GM10266 (cell line): ENCODE measurements around the gene GPR132.
A peak's percentile ranks its signal among the peaks of the same experiment; 100 is the strongest.

Source experiments
- DNase-seq: peaks from one replicate; pipeline ENCODE4 v3.0.0; 2012; ENCODE audit errors: extremely low spot score
- TF ChIP-seq, protein P1 (sequence below): IDR thresholded peaks from 2 replicates; pipeline ENCODE4 v1.5.1; 2012; ENCODE audit warnings: mild to moderate bottlenecking, low read depth; ENCODE audit not compliant: control insufficient read depth, insufficient read depth; ENCODE audit errors: missing control alignments

The GPR132 gene

DNA sequence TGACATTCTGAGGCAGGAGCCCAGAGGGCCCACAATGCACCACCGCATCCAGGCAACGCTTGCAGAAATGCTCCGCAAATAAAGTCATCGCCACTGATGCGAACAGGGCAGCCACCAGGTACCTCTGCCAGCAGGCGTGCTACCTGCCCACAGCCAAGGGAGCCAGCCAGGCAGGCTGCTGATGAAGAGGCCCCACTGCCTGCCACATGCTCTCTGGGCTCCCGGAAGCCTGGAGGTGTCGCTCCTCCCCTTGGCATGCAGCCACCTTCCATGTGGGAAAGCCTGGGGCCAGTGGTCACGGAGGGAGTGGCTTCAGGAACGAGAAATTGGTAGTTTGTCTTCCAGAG is 14.7 kb downstream of the GPR132 start:
- no peak for DNase-seq

DNA sequence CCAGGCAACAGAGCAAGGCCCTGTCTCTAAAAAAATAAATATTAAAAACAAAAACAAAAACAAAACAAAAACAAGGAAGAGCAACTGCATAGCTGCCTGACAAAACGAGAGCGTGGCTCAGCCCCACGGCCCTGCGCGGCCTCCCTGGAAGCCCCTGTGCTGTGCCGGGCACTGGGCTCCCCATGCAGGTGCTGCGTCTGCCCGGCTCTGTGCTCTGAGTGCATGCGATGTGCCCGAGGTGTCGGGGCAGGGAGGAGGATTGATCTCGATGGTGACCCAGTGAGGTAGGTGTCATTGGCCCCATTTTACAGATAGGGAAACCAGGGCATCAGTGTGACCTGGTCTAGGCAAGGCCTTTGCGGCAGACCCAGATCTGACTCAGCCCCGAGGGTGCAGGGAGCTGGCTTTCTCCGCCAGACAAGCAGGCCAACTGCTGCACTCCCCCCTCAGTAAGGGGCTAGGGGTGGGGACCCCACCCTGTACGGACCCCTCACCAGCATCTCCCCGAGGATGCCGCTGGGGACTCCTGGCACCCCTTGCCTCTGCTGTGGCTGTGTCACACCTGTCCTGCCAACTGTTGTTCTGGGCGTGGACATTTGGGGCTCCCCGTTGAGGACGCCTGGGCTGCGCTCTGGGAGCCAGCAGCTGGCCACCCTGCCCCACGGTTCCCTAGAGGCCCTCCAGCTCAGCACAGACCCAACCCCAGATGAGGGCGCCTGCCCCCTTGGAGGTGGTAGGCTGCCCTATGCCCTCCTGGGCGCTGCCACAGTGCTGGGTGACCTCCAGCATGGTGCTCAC is 15.3 kb downstream of the GPR132 start:
- TF ChIP-seq, protein P1, sequence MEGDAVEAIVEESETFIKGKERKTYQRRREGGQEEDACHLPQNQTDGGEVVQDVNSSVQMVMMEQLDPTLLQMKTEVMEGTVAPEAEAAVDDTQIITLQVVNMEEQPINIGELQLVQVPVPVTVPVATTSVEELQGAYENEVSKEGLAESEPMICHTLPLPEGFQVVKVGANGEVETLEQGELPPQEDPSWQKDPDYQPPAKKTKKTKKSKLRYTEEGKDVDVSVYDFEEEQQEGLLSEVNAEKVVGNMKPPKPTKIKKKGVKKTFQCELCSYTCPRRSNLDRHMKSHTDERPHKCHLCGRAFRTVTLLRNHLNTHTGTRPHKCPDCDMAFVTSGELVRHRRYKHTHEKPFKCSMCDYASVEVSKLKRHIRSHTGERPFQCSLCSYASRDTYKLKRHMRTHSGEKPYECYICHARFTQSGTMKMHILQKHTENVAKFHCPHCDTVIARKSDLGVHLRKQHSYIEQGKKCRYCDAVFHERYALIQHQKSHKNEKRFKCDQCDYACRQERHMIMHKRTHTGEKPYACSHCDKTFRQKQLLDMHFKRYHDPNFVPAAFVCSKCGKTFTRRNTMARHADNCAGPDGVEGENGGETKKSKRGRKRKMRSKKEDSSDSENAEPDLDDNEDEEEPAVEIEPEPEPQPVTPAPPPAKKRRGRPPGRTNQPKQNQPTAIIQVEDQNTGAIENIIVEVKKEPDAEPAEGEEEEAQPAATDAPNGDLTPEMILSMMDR = no peak
- DNase-seq = no peak

More for the DNA sequence above, 14.7 kb downstream of the GPR132 start:
- TF ChIP-seq, protein P1 = no peak

DNA sequence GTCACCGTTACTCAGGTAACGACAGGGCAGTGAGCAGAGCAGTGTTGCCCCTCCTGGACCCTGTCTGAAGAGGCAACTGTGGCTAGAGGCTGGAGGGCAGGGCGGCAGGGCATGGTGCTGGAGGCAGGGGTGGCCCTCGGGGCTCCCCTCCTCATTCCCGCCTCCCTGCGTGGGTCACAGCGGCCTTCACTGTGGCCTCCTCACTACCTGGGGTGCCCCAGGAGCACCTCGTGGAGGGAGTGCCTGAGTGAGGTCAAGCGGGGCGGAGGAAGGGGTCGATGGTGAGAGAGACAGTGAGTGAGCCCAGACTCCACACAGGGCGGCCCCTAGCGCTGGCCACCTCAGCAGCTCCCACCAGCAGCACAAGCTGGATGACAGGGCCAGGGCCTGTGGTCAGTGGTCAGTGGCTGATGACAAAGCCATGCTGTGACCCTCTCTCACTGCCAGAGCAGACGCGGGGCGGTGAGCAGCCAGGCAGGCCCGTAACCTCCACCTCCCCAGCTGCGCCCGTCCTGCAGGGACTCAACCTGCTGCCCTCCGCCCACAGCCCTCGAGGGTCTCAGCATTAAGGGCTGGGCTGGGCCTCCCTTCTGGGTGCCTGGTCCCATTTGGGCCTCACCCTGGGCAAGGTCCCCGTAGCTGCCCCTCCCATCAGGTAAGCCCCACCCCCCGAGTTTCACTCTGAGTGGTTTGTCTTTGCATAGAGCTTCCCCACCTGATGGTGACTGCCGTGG is 17.8 kb downstream of the GPR132 start:
- no peak for DNase-seq
- TF ChIP-seq, protein P1 = no peak

DNA sequence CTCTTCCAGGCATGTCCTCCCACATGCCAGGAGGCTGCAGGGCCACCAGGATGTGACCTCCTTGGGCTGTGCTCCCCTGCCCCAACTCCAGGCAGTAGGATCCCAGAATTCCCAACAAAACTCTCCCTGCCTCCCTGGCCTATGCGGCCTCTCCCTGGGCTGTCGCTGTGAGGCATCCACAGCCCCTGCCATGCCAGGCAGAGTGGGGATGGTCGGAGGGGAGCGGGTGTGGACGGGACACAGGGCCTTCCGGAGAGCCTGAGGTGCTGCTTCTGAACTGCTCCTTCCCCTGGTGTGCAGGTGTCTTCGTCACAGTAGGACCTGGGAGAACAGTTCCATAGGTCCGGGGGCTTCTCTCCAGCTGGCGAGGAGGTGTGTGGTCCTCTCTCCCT is 18.3 kb downstream of the GPR132 start:
- TF ChIP-seq, protein P1 = no peak
- no peak for DNase-seq

DNA sequence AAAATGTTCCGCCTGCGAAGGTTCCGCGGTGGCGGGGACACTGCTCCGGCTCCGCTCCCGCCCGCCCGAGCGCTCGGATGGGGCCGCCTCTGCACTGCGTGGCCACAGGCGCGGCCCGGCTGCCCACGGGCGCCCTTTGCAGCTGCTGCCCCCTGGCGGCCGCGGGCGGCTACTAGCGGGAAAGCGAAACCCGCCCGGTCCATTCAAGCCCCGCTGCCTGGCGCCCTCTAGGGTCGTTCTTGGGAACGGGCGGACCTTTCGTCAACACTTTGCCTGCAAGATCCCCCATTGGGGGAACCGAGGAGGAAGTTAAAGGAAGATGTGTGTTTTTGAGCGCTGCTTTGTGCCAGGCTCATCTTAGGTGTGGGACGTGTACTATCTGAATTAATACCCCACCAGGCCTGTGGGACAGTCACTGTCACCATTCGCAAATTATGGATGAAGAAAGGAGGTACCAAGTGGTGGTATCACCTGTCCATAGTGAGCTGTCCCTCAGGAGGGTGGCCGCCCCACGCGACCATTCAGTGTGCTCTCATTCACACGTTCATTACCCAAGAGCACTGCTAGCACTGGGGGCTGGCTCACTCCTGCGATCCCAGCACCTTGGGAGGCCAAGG is 19.4 kb downstream of the GPR132 start:
- DNase-seq = peak; percentile 96
- TF ChIP-seq, protein P1 = peak; percentile 100

DNA sequence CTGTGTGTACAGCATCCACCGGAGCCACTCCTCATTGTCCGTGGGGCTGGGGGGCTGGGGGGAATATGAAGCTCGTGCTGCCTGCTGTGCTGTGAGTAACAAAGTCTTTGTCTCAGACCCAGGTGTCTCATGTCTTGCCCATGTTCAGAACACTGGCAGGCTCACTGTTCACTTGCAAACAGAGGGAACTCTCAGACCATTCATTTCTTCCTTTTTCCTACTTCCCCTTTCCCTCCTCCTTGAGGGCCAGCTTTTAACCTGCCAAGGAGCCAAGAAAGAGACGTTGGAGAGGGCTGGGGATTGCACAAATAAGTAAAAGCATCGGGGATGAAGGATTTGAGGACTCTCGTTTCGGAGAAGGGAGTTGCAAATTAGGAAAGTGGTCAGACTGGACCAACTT is 21.6 kb downstream of the GPR132 start:
- TF ChIP-seq, protein P1 = no peak
- no peak for DNase-seq
